HK-2 (cell line): ENCODE measurements around the gene PRM1.
"Not testable (repeated sequence)": the region's sequence is repeated elsewhere in the genome, so short reads cannot be mapped to it uniquely, and the experiment has no call there.

Experiments
- DNase-seq: peaks from one replicate; pipeline ENCODE4 v3.0.0-alpha.2; 2018; ENCODE audit not compliant: unreplicated experiment

Gene PRM1

GRCh38 chr16:11314309-11314894, 33.3 kb upstream of the PRM1 start:
- DNase-seq: no peak

GRCh38 chr16:11313493-11314308, 32.6 kb upstream of the PRM1 start:
- no peak for DNase-seq

- no peak for DNase-seq
Observed at GRCh38 chr16:11312718-11313492, 31.8 kb upstream of the PRM1 start.

DNA sequence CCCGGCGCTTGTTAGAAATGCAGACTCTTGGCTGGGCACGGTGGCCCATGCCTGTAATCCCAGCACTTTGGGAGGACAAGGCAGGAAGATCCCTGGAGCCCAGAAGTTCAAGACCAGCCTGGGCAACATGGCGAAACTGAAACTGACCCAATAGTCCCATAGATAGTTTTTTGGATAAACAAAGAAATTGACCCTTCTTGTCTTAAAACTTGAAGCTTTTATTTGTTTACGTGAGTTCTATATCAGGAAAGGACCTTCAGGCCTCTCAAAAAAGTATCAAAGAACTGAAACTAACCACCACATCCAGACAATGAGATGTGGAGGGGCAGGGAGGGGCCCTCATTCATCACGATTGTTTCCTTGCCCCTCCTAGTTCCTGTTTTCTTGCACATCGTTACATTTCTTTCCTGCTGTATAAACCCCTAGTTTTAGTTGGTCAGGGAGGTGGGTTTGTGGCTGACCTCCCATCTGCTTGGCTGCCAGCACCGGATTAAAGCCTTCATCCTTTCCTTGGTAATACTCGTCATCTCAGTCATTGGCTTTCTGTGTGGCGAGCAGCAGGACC, 29.9 kb upstream of the PRM1 start:
- DNase-seq: no peak

DNA sequence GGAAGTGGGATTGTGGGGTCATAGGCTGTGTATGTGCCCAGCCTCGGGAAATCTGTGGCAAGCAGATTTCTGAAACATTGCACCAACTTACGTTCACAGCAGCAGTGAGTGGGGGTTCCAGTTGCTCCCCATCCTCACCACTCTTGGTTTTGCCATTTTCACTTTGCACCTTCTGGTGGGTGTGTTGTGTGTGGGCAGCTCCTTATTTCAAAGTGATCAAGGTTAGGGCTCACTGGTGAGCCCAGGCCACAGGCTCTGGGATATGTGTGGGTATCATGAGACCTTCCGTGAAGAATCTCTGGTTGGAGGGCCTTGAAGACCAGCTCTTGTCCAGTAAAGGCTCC, 29.5 kb upstream of the PRM1 start:
- DNase-seq: no peak

GRCh38 chr16:11309895-11310633, 28.9 kb upstream of the PRM1 start:
- DNase-seq: no peak

GRCh38 chr16:11308493-11309283, 27.6 kb upstream of the PRM1 start:
- DNase-seq: no peak

DNA sequence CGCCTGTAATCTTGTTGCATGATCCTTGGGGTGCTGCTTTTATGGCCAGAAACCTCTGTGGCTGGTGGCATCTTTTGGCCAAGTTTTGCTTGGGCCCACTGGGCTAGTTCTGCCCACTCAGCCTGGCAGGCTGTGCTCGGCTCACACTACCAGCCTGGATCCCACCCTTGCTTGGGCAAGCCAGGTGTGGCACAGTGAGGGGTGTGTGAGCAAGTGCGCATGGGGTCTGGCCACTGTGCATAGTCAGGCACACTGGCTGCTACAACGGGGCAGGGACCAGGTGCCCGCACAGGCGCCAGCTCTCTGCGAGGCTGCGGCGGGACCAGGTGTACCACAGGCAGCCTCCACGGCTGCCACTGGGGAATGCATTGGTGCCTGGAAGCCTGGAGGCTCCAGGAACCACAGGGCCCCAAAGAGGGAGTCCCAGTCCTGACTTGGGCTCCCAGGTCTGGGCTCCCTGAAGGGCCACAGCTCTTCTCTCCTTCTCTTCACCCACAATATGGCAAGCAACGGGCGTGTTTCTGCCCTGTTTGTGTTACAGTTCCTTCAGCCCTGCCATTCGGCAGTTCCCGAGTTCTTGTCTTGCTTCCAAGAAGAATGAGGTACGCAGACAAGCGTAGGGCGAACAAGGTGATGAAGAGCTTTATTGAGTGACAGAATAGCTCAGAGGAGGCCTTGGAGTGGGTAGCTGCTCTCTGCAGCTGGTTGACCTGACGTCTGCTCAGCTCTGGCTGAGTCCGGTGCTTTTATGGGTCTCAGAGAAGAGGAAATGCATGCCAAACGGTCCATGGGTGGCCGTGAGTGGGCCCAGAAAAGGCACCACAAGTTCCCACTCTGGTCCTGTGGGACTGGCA, 26.7 kb upstream of the PRM1 start:
- no peak for DNase-seq

GRCh38 chr16:11306997-11307638, 26.0 kb upstream of the PRM1 start:
- no peak for DNase-seq

DNA sequence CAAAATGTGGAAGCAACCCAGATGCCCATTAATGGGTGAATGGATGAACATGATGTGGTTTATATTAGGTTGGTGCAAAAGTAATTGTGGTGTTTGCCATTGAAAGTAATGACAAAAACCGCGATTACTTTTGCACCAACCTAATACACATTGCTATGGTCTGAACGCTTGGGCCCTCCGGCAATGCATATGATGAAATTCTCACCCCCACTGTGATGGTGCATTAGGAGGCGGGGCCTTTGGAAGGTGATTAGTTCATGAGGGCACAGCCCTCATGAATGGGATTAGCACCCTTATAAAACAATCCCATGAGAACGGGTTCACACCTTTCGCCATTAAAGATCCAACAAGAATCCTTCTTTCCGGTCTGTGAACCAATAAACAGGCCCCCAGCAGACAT, 25.3 kb upstream of the PRM1 start:
- no peak for DNase-seq

DNA sequence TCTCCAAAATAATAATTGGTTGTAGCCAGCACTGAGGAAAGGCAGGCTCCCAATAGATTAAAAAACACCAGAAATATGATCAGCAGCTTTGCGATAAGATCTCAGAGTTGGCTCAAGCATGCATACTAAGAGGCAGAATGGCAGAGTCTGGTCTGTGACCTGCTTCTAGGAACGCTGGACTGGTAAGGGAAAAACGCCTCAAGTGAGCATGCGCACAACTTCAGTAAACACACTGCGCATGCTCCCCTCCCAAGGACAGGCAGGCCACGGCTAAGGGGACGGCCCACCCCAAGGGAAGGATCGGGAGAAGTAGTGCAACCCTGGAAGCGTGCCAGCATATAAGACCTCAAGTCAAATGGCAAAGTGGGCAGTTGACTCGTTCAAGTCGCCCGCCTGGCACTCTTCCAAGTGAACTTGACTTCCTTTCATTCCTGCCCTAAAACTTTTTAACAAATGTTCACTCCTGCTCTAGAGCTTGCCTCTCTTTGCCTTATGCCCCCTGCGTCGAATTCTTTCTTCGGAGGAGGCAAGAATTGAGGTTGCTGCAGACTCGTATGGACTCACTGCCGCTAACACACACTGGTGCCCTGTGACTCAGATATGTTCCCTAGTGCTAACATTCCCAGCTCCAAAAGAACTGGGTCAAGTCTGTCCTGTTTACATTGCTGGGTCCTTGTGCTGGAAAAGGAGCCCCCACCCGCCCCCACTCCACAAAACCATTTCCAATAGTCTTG, 22.4 kb upstream of the PRM1 start:
- DNase-seq: no peak

GRCh38 chr16:11302977-11303376, 21.8 kb upstream of the PRM1 start:
- no peak for DNase-seq

DNA sequence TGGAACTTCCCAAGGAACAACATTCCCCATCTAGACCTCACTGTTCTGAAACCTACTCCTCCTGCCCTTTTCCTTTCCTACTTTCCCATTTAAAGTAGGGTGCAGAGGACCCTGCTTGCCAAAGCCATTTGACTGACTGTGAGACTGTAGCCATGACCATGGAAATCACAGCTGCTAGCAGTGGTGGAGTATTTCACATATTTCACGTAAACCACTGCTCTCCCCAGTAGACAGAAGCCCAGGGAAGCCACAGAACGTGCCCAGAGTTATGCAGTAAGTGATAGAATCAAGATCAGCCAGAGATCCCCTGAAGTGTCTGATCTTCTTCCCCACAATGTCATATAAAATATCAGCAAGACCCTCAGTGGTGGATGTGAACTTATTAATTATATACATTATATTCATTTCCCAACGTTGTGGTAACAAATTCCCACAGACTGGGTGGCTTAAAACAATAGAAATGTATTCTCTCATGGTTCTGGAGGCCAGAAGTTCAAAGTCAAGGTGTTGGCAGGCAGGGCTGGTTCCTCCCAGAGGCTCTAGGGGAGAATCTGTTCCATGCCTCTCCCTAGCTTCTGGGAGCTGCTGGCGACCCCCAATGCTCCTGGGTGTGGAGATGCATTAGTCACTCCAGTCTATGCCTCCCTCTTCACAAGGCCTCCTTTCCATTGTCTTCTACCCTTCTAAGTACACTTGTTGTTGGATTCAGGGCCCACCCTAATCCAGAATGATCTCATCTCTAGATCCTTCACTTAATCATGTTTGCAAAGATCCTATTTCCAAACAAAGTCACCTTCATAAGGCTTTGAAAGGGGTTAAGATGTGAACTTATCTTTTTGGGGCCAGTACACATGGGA, 20.7 kb upstream of the PRM1 start:
- no peak for DNase-seq

GRCh38 chr16:11300560-11300892, 19.4 kb upstream of the PRM1 start:
- DNase-seq: no peak

- no peak for DNase-seq
Observed at GRCh38 chr16:11299865-11300559, 18.9 kb upstream of the PRM1 start.

- not testable (repeated sequence) for DNase-seq
Observed at GRCh38 chr16:11298950-11299547, 17.9 kb upstream of the PRM1 start.
